Right lobe of liver (tissue), 4 donors: ENCODE results near the gene MYO1C.

ENCODE experiments used
- CTCF ChIP-seq, 4 donors: fragments of 200-600 bp in 3 of 4; fragments of 450-650 bp in 1 of 4; IDR thresholded peaks; one replicate each; pipeline versions ENCODE4 v1.5.1 to v1.8.0; 2016 to 2022; ENCODE audit warnings: antibody characterized with exemption in 4 of 4, mild to moderate bottlenecking in 2 of 4
- POLR2A ChIP-seq: fragments of 450-650 bp; IDR thresholded peaks from one replicate; pipeline ENCODE4 v1.6.1; 2017; ENCODE audit warnings: antibody characterized with exemption, mild to moderate bottlenecking
- donor health status: DM: no; HTN: no; CAD: no.
- donor health status: DM: no; HTN: no; CAD: no.
- donor health status: DM: no; HTN: yes; CAD: no.

DNA sequence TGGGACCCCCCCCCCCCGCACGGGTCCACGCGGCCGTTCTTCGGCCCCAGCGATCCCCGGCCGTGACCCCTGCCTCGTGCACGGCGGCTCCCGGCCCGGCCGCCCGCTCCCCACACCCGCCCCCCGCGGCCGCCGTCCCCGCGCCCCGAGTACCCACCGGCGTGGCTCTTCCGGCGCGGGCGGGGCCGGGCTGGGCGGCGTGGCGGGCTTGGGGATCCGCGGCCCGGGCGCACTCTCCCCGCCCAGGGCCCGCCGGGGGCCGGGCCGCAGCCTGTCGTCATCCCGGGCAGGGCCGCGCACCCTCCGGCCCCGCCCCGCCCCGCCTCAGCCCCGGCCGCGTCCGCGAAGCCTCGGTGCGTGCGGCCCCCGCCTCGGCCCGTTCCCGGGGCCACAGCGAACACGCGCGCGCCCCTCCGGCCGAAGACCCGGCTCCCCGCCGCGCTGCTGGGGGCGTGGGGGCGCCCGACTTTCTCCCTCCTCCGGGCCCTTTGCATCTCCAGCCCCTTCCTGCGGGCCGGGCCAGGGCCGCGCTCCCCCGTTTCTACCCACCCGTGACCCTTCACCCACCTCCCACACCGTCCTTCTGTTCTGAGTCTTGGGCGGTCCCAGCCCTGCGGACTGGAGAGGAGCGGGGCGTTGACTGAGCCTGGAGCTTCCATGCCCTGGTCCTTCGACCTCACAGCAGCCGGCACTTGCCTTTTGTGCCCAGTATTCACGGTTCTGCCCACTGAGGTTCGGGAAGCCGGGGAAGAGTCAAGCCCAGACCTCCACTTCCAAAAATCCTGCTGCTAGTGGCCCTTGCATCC lies 840 bp downstream of the MYO1C start:
- TF ChIP-seq CTCF (IDR thresholded peaks at IDR 0.05) (no peak), POLR2A (no peak)
